SKM-1 (cell line): ENCODE results near the gene GTF3C1.

Experiments
- DNase-seq: peaks from one replicate; lab custom pipeline; 2025; ENCODE audit not compliant: unreplicated experiment; lab: John Stamatoyannopoulos, UW

The GTF3C1 gene

DNA sequence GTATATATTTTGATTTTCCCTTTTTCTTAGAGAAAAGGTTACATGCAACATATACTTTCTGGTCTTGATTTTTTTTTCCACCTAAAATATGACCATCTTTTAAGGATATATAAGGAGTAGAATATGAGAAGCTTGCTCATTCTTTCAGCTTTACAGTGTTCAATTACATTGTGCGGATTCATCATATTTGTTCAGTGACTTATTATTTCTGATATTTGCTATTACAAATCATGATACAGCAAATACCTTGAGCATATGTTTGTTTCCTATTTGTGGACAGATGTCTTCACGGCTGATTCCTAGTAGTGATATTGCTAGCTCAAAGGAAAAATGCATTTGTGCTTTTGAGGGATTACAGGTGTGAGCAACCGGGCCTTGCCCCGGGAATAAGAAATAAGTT lies 18.4 kb upstream of the GTF3C1 start:
- no peak for DNase-seq

DNA sequence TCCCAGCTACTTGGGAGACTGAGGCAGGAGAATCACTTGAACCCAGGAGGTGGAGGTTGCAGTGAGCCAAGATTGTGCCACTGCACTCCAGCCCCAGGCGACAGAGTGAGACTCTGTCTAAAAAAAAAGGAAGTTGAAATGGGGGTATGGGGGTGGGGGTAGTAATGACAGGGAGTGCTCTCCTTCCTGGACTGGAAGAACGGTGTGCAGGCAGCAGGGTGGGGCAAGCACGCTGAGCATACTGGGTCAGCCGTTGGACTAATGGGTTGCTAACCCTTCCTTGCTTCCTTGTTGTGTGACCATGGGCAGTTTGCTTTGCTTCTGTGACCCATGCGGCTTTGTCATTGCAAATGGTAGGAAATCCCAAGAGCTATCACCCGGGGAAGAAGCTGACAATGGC lies 16.7 kb upstream of the GTF3C1 start:
- DNase-seq = peak; percentile 85

- DNase-seq = no peak
These were observed 14.5 kb upstream of the GTF3C1 start for GRCh38 chr16:27564224-27564623.

DNA sequence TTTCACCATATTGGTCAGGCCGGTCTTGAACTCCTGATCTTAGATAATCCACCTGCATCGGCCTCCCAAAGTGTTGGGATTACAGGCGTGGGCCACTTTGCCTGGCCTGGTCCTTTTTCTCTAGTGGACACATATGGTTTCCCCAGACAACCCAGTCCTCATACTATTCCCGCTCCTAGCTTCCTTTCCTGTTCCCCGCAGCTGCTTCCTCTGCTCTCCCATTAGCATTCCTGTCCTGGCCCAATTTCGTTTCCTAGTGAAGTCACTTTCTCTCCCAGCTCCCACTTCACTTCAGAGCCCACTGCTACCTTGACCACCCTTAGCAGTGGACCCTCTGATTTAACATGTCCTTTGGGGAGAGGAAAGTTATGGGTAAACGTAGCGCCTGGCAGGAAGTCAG lies 11.5 kb upstream of the GTF3C1 start:
- DNase-seq = no peak

- no peak for DNase-seq
These were observed 9.2 kb upstream of the GTF3C1 start for GRCh38 chr16:27558932-27559331.

DNA sequence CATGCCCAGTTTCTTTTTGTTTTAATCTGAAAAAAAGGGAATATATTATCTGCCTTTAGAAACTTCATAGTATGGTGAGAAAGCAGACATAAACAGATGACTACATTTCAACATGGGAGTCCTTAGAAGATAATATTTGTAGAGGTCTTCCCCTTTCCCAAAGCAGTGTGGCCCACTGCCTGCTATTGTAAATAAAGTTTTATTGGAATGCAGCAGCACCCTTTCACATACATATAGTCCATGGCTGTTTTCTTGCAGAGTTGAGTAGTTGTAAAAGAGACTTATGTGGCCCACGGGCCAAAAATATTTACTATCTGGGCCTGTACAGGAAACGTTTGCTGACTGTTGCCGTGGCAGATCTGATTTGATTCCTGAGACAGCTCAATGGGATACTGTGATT lies 8.7 kb upstream of the GTF3C1 start:
- no peak for DNase-seq

DNA sequence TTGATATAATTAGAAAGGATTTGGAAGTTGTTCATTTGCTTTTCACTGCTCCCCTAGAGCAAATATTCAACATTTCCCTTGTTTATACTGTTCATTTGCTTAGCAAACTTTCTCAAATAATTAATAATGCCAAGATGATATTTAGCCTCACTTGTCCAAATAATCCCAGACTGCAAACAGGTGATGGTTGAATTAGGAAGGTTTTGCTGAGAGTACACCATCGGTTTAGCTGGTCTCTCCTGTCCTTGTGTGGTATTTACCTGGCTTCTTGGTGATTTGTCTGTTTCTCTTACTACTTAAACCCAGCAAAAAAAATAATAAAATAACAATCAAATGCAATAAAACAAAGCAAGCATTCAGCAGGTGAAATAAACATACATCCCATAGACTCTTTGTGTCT lies 6.8 kb upstream of the GTF3C1 start:
- no peak for DNase-seq

GRCh38 chr16:27551036-27551435 lies 1.3 kb upstream of the GTF3C1 start:
- DNase-seq = no peak

- DNase-seq = no peak
These were observed 838 bp upstream of the GTF3C1 start for GRCh38 chr16:27550582-27550920.

- no peak for DNase-seq
These were observed 308 bp downstream of the GTF3C1 start for GRCh38 chr16:27549464-27549745.

GRCh38 chr16:27547851-27548250 lies 1.9 kb downstream of the GTF3C1 start:
- no peak for DNase-seq

- DNase-seq = no peak
These were observed 2.6 kb downstream of the GTF3C1 start for GRCh38 chr16:27547134-27547533.

DNA sequence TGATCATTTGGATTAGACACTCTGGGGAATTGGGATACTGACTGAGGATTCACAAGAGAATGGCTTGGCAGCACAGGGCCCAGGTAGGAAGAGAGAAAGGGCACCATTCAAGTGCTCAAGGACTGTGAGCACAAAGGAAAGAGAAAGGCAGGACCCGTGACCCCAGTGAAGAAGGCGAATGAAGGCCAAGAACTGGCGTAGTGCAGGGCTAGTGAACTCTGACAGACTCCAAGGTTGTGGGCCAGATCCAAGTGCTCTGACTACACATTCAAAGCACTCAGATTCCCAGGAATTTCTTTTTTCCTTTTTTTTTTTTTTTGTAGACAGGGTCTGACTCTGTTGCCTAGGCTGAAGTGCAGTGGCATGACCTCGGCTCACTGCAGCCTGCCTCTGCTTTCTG lies 5.0 kb downstream of the GTF3C1 start:
- no peak for DNase-seq

GRCh38 chr16:27543801-27544200 lies 5.9 kb downstream of the GTF3C1 start:
- DNase-seq = no peak

- DNase-seq = no peak
These were observed 10.1 kb downstream of the GTF3C1 start for GRCh38 chr16:27539636-27540035.

DNA sequence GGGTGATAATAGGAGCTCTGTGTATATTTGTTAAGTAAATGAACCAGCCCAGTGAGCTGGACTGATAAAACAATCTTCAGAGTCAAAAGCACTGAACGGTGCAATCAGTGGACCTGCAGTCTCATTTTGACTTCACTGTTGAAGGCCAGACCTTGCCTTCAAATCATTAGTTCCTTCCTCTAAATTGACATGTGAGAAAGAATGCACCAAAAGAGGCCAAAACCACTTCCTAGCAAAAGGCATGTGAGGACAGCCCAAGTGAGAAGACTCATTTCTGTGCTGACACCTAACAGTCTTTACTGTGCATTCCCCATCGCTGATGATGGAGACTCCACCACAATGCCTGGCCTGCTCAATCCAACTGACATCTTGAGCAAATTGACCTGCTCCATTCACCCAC lies 10.6 kb downstream of the GTF3C1 start:
- no peak for DNase-seq

DNA sequence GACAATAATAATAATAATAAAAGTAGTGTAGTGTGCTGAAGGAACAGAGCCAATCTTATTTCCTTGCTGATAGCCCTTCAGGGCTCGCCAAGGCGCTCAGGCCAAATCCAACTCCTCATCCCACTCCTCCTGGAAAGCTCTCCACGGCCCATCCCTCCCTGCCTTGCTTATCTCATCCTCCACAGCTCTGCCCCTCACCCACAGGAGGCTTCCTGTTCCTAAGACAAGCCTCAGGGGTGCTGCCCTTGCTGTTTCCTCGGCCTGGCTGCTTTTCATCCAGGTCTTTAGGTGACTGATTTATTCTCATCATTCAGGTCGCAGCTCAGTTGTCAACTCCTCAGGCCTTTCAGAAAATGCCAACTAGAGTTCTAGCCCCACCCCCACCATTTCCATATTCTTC lies 11.2 kb downstream of the GTF3C1 start:
- no peak for DNase-seq

- no peak for DNase-seq
These were observed 15.5 kb downstream of the GTF3C1 start for GRCh38 chr16:27534256-27534655.

GRCh38 chr16:27531826-27532800 lies 17.6 kb downstream of the GTF3C1 start:
- DNase-seq = no peak

DNA sequence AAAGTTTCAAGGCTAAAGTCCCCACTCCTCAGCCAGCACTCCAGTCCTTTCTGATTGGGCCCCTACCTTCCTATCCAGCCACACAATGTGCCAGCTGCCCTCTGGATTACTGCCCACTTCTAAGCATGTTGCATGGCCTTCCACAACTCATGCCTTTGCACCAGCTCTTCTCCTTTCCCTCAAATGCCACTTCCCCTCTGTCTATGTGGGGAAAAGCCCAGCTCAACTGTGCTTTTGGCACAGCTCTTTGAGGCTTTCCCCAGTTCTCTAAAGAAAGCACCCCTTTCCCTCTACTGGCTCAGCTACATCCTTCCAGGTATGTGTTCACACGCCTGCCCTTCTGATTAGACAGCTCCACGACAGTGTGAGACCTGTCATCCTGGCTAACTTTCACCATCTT lies 18.5 kb downstream of the GTF3C1 start:
- no peak for DNase-seq

GRCh38 chr16:27529962-27530361 lies 19.8 kb downstream of the GTF3C1 start:
- DNase-seq = no peak

DNA sequence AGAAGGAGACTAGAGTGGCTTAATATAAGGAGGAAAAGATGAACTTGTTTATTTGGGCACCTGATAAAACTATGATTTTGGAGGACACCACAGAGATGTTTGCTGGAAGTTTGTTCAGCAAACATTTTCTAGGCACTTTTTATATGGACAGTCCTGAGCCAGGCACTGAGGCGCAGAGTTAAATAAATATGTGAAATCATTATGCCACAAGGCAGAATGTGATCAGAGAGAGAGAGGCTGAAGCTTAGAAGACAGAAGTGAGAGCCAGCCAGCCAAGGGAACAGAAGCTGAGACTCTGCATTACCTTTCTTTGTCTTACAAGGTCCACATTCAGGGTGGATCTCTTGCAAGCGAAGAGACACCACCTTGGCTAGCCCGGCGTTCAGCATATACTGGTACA lies 21.4 kb downstream of the GTF3C1 start:
- no peak for DNase-seq

DNA sequence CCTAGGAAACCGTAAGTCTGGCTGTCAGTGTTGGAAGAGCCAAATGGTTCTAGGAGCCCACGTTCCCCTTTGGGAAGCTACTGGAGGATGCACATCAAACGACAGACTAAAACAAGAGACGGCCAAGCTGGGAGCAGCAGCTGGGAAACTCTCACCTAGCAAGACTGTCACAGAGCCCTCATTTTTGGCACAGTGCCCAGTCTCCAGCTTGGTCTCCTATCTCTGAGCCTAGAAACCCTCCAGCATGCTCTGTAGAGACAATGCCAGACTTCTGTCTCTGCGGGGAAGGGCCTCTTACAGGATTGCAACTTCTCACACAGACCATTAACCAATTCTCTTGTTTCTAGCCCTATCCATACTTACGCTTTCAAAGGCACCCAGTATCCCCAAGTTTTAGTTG lies 23.5 kb downstream of the GTF3C1 start:
- DNase-seq = no peak
